ENCODE results near the gene EWSR1.

Gene EWSR1

GRCh38 chr22:29317827-29318454 lies 49.9 kb downstream of the EWSR1 start:
- DNase-seq (ENCODE audit: low read depth), result no peak

- DNase-seq (ENCODE audit: low read depth), result no peak
Measured at GRCh38 chr22:29319072-29319471, 51.0 kb downstream of the EWSR1 start.

- no peak for DNase-seq (ENCODE audit: low read depth)
Measured at GRCh38 chr22:29320546-29320945, 52.5 kb downstream of the EWSR1 start.

GRCh38 chr22:29323641-29324040 lies 55.6 kb downstream of the EWSR1 start:
- DNase-seq (ENCODE audit: low read depth), result no peak

- no peak for DNase-seq (ENCODE audit: low read depth)
Measured at GRCh38 chr22:29325356-29325755, 57.3 kb downstream of the EWSR1 start.

- no peak for DNase-seq (ENCODE audit: low read depth)
Measured at GRCh38 chr22:29325785-29326315, 57.8 kb downstream of the EWSR1 start.

- no peak for DNase-seq (ENCODE audit: low read depth)
Measured at GRCh38 chr22:29326481-29326880, 58.4 kb downstream of the EWSR1 start.

- no peak for DNase-seq (ENCODE audit: low read depth)
Measured at GRCh38 chr22:29327089-29327764, 59.2 kb downstream of the EWSR1 start.

- DNase-seq (ENCODE audit: low read depth), result no peak
Measured at GRCh38 chr22:29328055-29328454, 60.0 kb downstream of the EWSR1 start.

GRCh38 chr22:29328566-29329500 lies 60.8 kb downstream of the EWSR1 start:
- no peak for DNase-seq (ENCODE audit: low read depth)

GRCh38 chr22:29329581-29329980 lies 61.5 kb downstream of the EWSR1 start:
- DNase-seq (ENCODE audit: low read depth), result no peak

- DNase-seq (ENCODE audit: low read depth), result no peak
Measured at GRCh38 chr22:29330291-29330690, 62.2 kb downstream of the EWSR1 start.

- no peak for DNase-seq (ENCODE audit: low read depth)
Measured at GRCh38 chr22:29330753-29331152, 62.7 kb downstream of the EWSR1 start.

GRCh38 chr22:29331213-29331612 lies 63.1 kb downstream of the EWSR1 start:
- DNase-seq (ENCODE audit: low read depth), result no peak

GRCh38 chr22:29331658-29332300 lies 63.7 kb downstream of the EWSR1 start:
- DNase-seq (ENCODE audit: low read depth), result no peak

- no peak for DNase-seq (ENCODE audit: low read depth)
Measured at GRCh38 chr22:29332886-29333496, 64.9 kb downstream of the EWSR1 start.

- no peak for DNase-seq (ENCODE audit: low read depth)
Measured at GRCh38 chr22:29334148-29334547, 66.1 kb downstream of the EWSR1 start.

- DNase-seq (ENCODE audit: low read depth), result no peak
Measured at GRCh38 chr22:29334696-29335344, 66.8 kb downstream of the EWSR1 start.

- DNase-seq (ENCODE audit: low read depth), result no peak
Measured at GRCh38 chr22:29335656-29336055, 67.6 kb downstream of the EWSR1 start.

- DNase-seq (ENCODE audit: low read depth), result no peak
Measured at GRCh38 chr22:29336751-29337490, 68.9 kb downstream of the EWSR1 start.

Data from CMK (cell line).